Measurements from ENCODE around the gene AUTS2.

Gene AUTS2

GRCh38 chr7:70663680-70664079 is 1065.4 kb downstream of the AUTS2 start:
- no peak for DNase-seq (ENCODE audit: low read depth)

GRCh38 chr7:70665997-70666396 is 1067.7 kb downstream of the AUTS2 start:
- no peak for DNase-seq (ENCODE audit: low read depth)

- no peak for DNase-seq (ENCODE audit: low read depth)
These were observed 1069.1 kb downstream of the AUTS2 start for GRCh38 chr7:70667406-70667805.

GRCh38 chr7:70668606-70669358 is 1070.5 kb downstream of the AUTS2 start:
- DNase-seq (ENCODE audit: low read depth) = no peak

- no peak for DNase-seq (ENCODE audit: low read depth)
These were observed 1071.6 kb downstream of the AUTS2 start for GRCh38 chr7:70669854-70670253.

- DNase-seq (ENCODE audit: low read depth) = no peak
These were observed 1072.0 kb downstream of the AUTS2 start for GRCh38 chr7:70670288-70670687.

- no peak for DNase-seq (ENCODE audit: low read depth)
These were observed 1075.7 kb downstream of the AUTS2 start for GRCh38 chr7:70673778-70674570.

GRCh38 chr7:70674571-70675010 is 1076.3 kb downstream of the AUTS2 start:
- DNase-seq (ENCODE audit: low read depth) = no peak

- no peak for DNase-seq (ENCODE audit: low read depth)
These were observed 1078.0 kb downstream of the AUTS2 start for GRCh38 chr7:70676243-70676642.

GRCh38 chr7:70678621-70679251 is 1080.5 kb downstream of the AUTS2 start:
- no peak for DNase-seq (ENCODE audit: low read depth)

- DNase-seq (ENCODE audit: low read depth) = no peak
These were observed 1081.4 kb downstream of the AUTS2 start for GRCh38 chr7:70679661-70680060.

- DNase-seq (ENCODE audit: low read depth) = no peak
These were observed 1082.0 kb downstream of the AUTS2 start for GRCh38 chr7:70680306-70680705.

- DNase-seq (ENCODE audit: low read depth) = no peak
These were observed 1082.6 kb downstream of the AUTS2 start for GRCh38 chr7:70680743-70681468.

- DNase-seq (ENCODE audit: low read depth) = no peak
These were observed 1083.4 kb downstream of the AUTS2 start for GRCh38 chr7:70681469-70682350.

GRCh38 chr7:70684173-70684572 is 1085.9 kb downstream of the AUTS2 start:
- DNase-seq (ENCODE audit: low read depth) = no peak

GRCh38 chr7:70693321-70693685 is 1095.0 kb downstream of the AUTS2 start:
- DNase-seq (ENCODE audit: low read depth) = no peak

- peak; percentile 30 for DNase-seq (ENCODE audit: low read depth)
These were observed 1095.6 kb downstream of the AUTS2 start for GRCh38 chr7:70693686-70694433.

- no peak for DNase-seq (ENCODE audit: low read depth)
These were observed 1096.2 kb downstream of the AUTS2 start for GRCh38 chr7:70694434-70694970.

- no peak for DNase-seq (ENCODE audit: low read depth)
These were observed 1096.9 kb downstream of the AUTS2 start for GRCh38 chr7:70694971-70695794.

GRCh38 chr7:70695795-70696083 is 1097.5 kb downstream of the AUTS2 start:
- DNase-seq (ENCODE audit: low read depth) = no peak
